H1 (cell line): Measurements from ENCODE around the gene NUSAP1. TPM values are rescaled to one million over a fixed set of nuclear protein-coding genes. Genes with fewer than 3 reads are reported as not detected.

Source experiments
- CTCF ChIA-PET: fragments of 300-600 bp; sonication (Branson Sonifier 250); formaldehyde crosslinking; loops from one replicate; lab custom pipeline; 2021; ENCODE audit not compliant: partially characterized antibody; lab: Charles Lee
- POLR2A ChIA-PET: fragments of 300-600 bp; sonication (Branson Sonifier 250); formaldehyde crosslinking; loops from one replicate; lab custom pipeline; 2021; ENCODE audit warnings: inconsistent platforms; ENCODE audit not compliant: partially characterized antibody; lab: Charles Lee
- DNase-seq, 2 experiments: peaks; one replicate each; pipeline versions ENCODE4 v3.0.0 to v3.0.0-alpha.2; 2010 to 2022; ENCODE audit warnings: low spot score in 2 of 2, low read depth in 1 of 2, mixed read lengths in 1 of 2
- FAIRE-seq: peaks from 2 replicates; lab custom pipeline; 2011; peaks lifted over from hg19 to GRCh38; lab: Jason Lieb, UNC
- H2AFZ ChIP-seq: 2 replicates; pipeline ENCODE4 v1.8.1; 2012; ENCODE audit warnings: low read length, inconsistent platforms
- H2AK5ac ChIP-seq: 2 replicates; pipeline ENCODE4 v1.6.1; 2013; ENCODE audit warnings: low read depth, low read length
- H2BK120ac ChIP-seq: replicated peaks from 2 replicates; pipeline ENCODE3; 2013; ENCODE audit warnings: low read depth, low read length, inconsistent platforms
- H2BK12ac ChIP-seq: 2 replicates; pipeline ENCODE4 v1.6.1; 2013; ENCODE audit warnings: low read depth, low read length
- H2BK15ac ChIP-seq: 2 replicates; pipeline ENCODE4 v1.6.1; 2013; ENCODE audit warnings: low read length
- H2BK20ac ChIP-seq: 2 replicates; pipeline ENCODE4 v1.6.1; 2013; ENCODE audit warnings: low read length
- H2BK5ac ChIP-seq: 2 replicates; pipeline ENCODE4 v1.6.1; 2013; ENCODE audit warnings: low read depth, low read length
- H3K14ac ChIP-seq: 2 replicates; pipeline ENCODE4 v1.6.1; 2013; ENCODE audit warnings: inconsistent platforms; ENCODE audit not compliant: insufficient read length
- H3K18ac ChIP-seq: 2 replicates; pipeline ENCODE4 v1.6.1; 2013; ENCODE audit warnings: low read length; ENCODE audit errors: extremely low read depth
- H3K23ac ChIP-seq: 2 replicates; pipeline ENCODE4 v1.6.1; 2013; ENCODE audit warnings: inconsistent platforms; ENCODE audit not compliant: insufficient read length
- H3K23me2 ChIP-seq: 2 replicates; pipeline ENCODE4 v1.6.1; 2013; ENCODE audit warnings: low read depth, low read length
- H3K27ac ChIP-seq: 2 replicates; pipeline ENCODE4 v1.6.1; 2011; ENCODE audit warnings: low read depth, low read length, inconsistent platforms
- H3K27me3 ChIP-seq, 4 experiments: replicated peaks in 1 of 4; 1 replicate in 1 of 4; 2 replicates in 3 of 4; pipeline versions ENCODE4 v1.6.1 to v1.8.1; 2011 to 2013; ENCODE audit warnings: low read length in 3 of 4, mild to moderate bottlenecking in 3 of 4, inconsistent platforms in 2 of 4, mixed read lengths in 2 of 4, moderate library complexity in 1 of 4; ENCODE audit not compliant: control insufficient read depth in 3 of 4, insufficient read depth in 3 of 4; ENCODE audit errors: extremely low read depth in 1 of 4
- H3K36me3 ChIP-seq, 4 experiments: 2 replicates each; pipeline versions ENCODE4 v1.6.1 to v1.8.1; 2011 to 2013; ENCODE audit warnings: mild to moderate bottlenecking in 4 of 4, low read length in 3 of 4, moderate library complexity in 2 of 4, control low read depth in 1 of 4, inconsistent platforms in 1 of 4; ENCODE audit not compliant: insufficient read depth in 4 of 4, control insufficient read depth in 2 of 4
- H3K4ac ChIP-seq: replicated peaks from 2 replicates; pipeline ENCODE3; 2013; ENCODE audit warnings: low read length, low read depth, mixed read lengths, inconsistent platforms; ENCODE audit not compliant: insufficient read length
- H3K4me1 ChIP-seq, 4 experiments: replicated peaks in 1 of 4; 1 replicate in 1 of 4; 2 replicates in 3 of 4; pipeline versions ENCODE4 v1.6.1 to v1.8.1; 2011 to 2013; ENCODE audit warnings: low read length in 3 of 4, inconsistent platforms in 2 of 4, mixed read lengths in 1 of 4; ENCODE audit not compliant: insufficient read depth in 4 of 4, control insufficient read depth in 3 of 4
- H3K4me2 ChIP-seq, 2 experiments: 2 replicates each; pipeline versions ENCODE4 v1.6.1 to v1.8.1; 2011 to 2013; ENCODE audit warnings: low read depth in 2 of 2, low read length in 2 of 2, control low read depth in 1 of 2, inconsistent platforms in 1 of 2, mild to moderate bottlenecking in 1 of 2; ENCODE audit not compliant: insufficient read depth in 1 of 2
- H3K4me3 ChIP-seq, 4 experiments: fragments of 200-600, 300-600 bp in 1 of 4; sonication (generic), shearing (Covaris generic), sonication (Bioruptor Twin) in 1 of 4; 2 replicates each; pipeline versions ENCODE4 v1.5.1 to v1.8.1; 2011 to 2016; ENCODE audit warnings: low read length in 4 of 4, low read depth in 3 of 4, control low read depth in 2 of 4, inconsistent platforms in 2 of 4, mild to moderate bottlenecking in 2 of 4, mixed read lengths in 1 of 4, moderate library complexity in 1 of 4; ENCODE audit not compliant: insufficient read depth in 2 of 4; ENCODE audit errors: extremely low read depth in 1 of 4
- H3K56ac ChIP-seq: replicated peaks from 2 replicates; pipeline ENCODE3; 2013; ENCODE audit warnings: low read depth, mild to moderate bottlenecking, mixed read lengths, low read length, inconsistent platforms; ENCODE audit not compliant: insufficient read length
- H3K79me1 ChIP-seq: 2 replicates; pipeline ENCODE4 v1.6.1; 2013; ENCODE audit warnings: low read depth, low read length, control low read depth
- H3K79me2 ChIP-seq, 2 experiments: 2 replicates each; pipeline versions ENCODE4 v1.6.1 to v1.8.1; 2012 to 2013; ENCODE audit warnings: low read length in 2 of 2, mild to moderate bottlenecking in 2 of 2, inconsistent platforms in 1 of 2; ENCODE audit not compliant: insufficient read depth in 2 of 2, control insufficient read depth in 1 of 2
- H3K9ac ChIP-seq, 4 experiments: replicated peaks in 1 of 4; 1 replicate in 1 of 4; 2 replicates in 3 of 4; pipeline versions ENCODE4 v1.6.1 to v1.8.1; 2011 to 2013; ENCODE audit warnings: low read depth in 3 of 4, low read length in 3 of 4, control low read depth in 2 of 4, mild to moderate bottlenecking in 2 of 4, moderate library complexity in 2 of 4, inconsistent platforms in 1 of 4; ENCODE audit errors: extremely low read depth in 1 of 4
- H3K9me3 ChIP-seq, 2 experiments: 2 replicates each; pipeline versions ENCODE4 v1.6.1 to v1.8.1; 2012 to 2013; ENCODE audit warnings: mild to moderate bottlenecking in 2 of 2, moderate library complexity in 2 of 2, control low read depth in 1 of 2, inconsistent platforms in 1 of 2, low read depth in 1 of 2, low read length in 1 of 2, mixed read lengths in 1 of 2; ENCODE audit not compliant: insufficient read depth in 2 of 2
- H4K20me1 ChIP-seq, 2 experiments: replicated peaks in 1 of 2; 2 replicates each; pipeline versions ENCODE3 to v1.8.1; 2011 to 2013; ENCODE audit warnings: inconsistent platforms in 2 of 2, low read length in 2 of 2, mild to moderate bottlenecking in 1 of 2; ENCODE audit not compliant: insufficient read depth in 2 of 2, control insufficient read depth in 1 of 2
- H4K5ac ChIP-seq: 2 replicates; pipeline ENCODE4 v1.6.1; 2013; ENCODE audit warnings: low read length, low read depth, mixed read lengths, inconsistent platforms; ENCODE audit not compliant: insufficient read length
- H4K8ac ChIP-seq: 2 replicates; pipeline ENCODE4 v1.8.0; 2013; ENCODE audit warnings: mild to moderate bottlenecking, moderate library complexity, low read length, inconsistent platforms; ENCODE audit not compliant: insufficient read depth; ENCODE audit errors: extremely low read depth
- H4K91ac ChIP-seq: replicated peaks from 2 replicates; pipeline ENCODE3; 2013; ENCODE audit warnings: low read length, mixed read lengths, inconsistent platforms; ENCODE audit not compliant: insufficient read length
- BCL11A ChIP-seq, 2 experiments: IDR thresholded peaks; one replicate each; pipeline ENCODE4 v1.6.1; 2011; ENCODE audit warnings: low read depth in 2 of 2, low read length in 2 of 2, mild to moderate bottlenecking in 2 of 2
- BRCA1 ChIP-seq: IDR thresholded peaks from 2 replicates; pipeline ENCODE4 v1.6.1; 2012; ENCODE audit warnings: low read depth, low read length, improper control_type of control experiment
- CTBP2 ChIP-seq: IDR thresholded peaks from 2 replicates; pipeline ENCODE4 v1.7.0; 2011; ENCODE audit warnings: borderline replicate concordance, mild to moderate bottlenecking, moderate library complexity, mixed read lengths, low read length; ENCODE audit not compliant: insufficient read depth, insufficient read length
- EGR1 ChIP-seq: IDR thresholded peaks from 2 replicates; pipeline ENCODE4 v1.6.1; 2011; ENCODE audit warnings: low read depth, low read length, borderline replicate concordance
- JUN ChIP-seq: IDR thresholded peaks from 2 replicates; pipeline ENCODE4 v1.6.1; 2011; ENCODE audit warnings: low read depth, mild to moderate bottlenecking, improper control_type of control experiment, low read length
- NRF1 ChIP-seq: IDR thresholded peaks from 2 replicates; pipeline ENCODE4 v1.6.1; 2011; ENCODE audit warnings: mild to moderate bottlenecking, low read depth, low read length, improper control_type of control experiment
- PHF8 ChIP-seq: fragments of 200-600 bp; sonication (generic); conservative IDR thresholded peaks from 2 replicates; pipeline ENCODE4 v1.7.1; 2012; ENCODE audit warnings: low read depth, mild to moderate bottlenecking, inconsistent platforms, low read length, moderate library complexity
- POLR2A ChIP-seq, 2 experiments: IDR thresholded peaks; 1 replicate in 1 of 2; 2 replicates in 1 of 2; pipeline ENCODE4 v1.6.1; 2011; ENCODE audit warnings: low read depth in 2 of 2, low read length in 2 of 2, mild to moderate bottlenecking in 2 of 2; ENCODE audit errors: control extremely low read depth in 1 of 2
- SAP30 ChIP-seq: fragments of 300-600 bp; sonication (generic); IDR thresholded peaks from 2 replicates; pipeline ENCODE4 v1.7.1; 2012; ENCODE audit warnings: low read length, moderate library complexity, mild to moderate bottlenecking, inconsistent platforms; ENCODE audit not compliant: insufficient read depth, insufficient replicate concordance
- SIRT6 ChIP-seq: IDR thresholded peaks from one replicate; pipeline ENCODE4 v1.7.1; 2012; ENCODE audit warnings: low read length, inconsistent platforms
- SIX5 ChIP-seq: IDR thresholded peaks from 2 replicates; pipeline ENCODE4 v1.6.1; 2011; ENCODE audit warnings: mild to moderate bottlenecking, low read depth, low read length
- SRF ChIP-seq: IDR thresholded peaks from 2 replicates; pipeline ENCODE4 v1.6.1; 2011; ENCODE audit warnings: mild to moderate bottlenecking, low read depth, low read length, moderate library complexity
- ZNF274 ChIP-seq: IDR thresholded peaks from 2 replicates; pipeline ENCODE4 v1.7.0; 2012; ENCODE audit warnings: low read length, borderline replicate concordance; ENCODE audit errors: extremely low read depth
- WGBS, 2 experiments: shearing (Covaris generic) in 1 of 2; methylation state at CpG; one replicate each; pipeline versions ENCODE4 v1.1.6 to v1.1.7; 2013 to 2015; ENCODE audit warnings: low lambda C conversion rate in 2 of 2, mixed read lengths in 2 of 2, inconsistent platforms in 1 of 2, low coverage in 1 of 2, missing lambda C conversion rate in 1 of 2; ENCODE audit not compliant: insufficient replicate concordance in 2 of 2, insufficient coverage in 1 of 2, insufficient read length in 1 of 2; ENCODE audit errors: extremely low coverage in 1 of 2, missing lambda C conversion rate in 1 of 2; 5-methylcytosine and 5-hydroxymethylcytosine counted together
- polyA plus RNA-seq, 7 experiments: library from polyadenylated mRNA; depleted of rRNA in 3 of 7; stranded (reverse) in 5 of 7; unstranded in 2 of 7; fragments of >200 nt in 5 of 7; fragments of 200-250 nt in 2 of 7; gene quantifications; 1 replicate in 5 of 7; 2 replicates in 1 of 7; 4 replicates in 1 of 7; pipeline versions ENCODE4 v1.2.1 to v1.2.3, GENCODE V29; 2011 to 2013; ENCODE audit warnings: missing spikeins in 2 of 7, mixed read lengths in 2 of 7
- total RNA-seq: library from RNA; stranded (reverse); fragmentation: NEBNext Ultra II Directional; extraction: Animal tissue kit (Norgen Biotek cat#: 25700); gene quantifications from 2 replicates; pipeline ENCODE4 v1.2.1, GENCODE V29; 2021
- TF ChIP-seq, protein P1 (sequence below): IDR thresholded peaks from 2 replicates; pipeline ENCODE4 v1.6.1; 2012; ENCODE audit warnings: low read length, inconsistent platforms

Gene NUSAP1
- total and polyA plus RNA-seq, 2 of the 8 experiments (the other 6 are each of a cell fraction or from before 2014, with no cell fraction given) = 60.8 to 144 TPM

GRCh38 chr15:41341519-41341918 is 8.8 kb downstream of the NUSAP1 start:
- Histone ChIP-seq H2AFZ (no peak overlapping the region), H2BK20ac (no peak overlapping the region), H3K56ac (no peak overlapping the region), H3K79me1 (peaks cover 14% of the 10 kb centered on the region), H2BK120ac (no peak overlapping the region), H4K8ac (no peak overlapping the region), H3K14ac (no peak overlapping the region), H4K5ac (no peak overlapping the region), H3K9ac (no peak overlapping the region; a peak in 1 of 7 replicates), H3K18ac (no peak overlapping the region), H3K9me3 (no peaks in the 10 kb centered on the region), H4K20me1 (peaks cover 8 to 10% of the 10 kb centered on the region in 2 experiments), H2BK15ac (no peak overlapping the region), H3K27me3 (no peaks in the 10 kb centered on the region), H3K4ac (no peak overlapping the region), H2BK5ac (no peak overlapping the region), H3K27ac (no peak overlapping the region), H3K4me2 (no peak overlapping the region), H2AK5ac (no peak overlapping the region), H3K36me3 (peaks cover 24 to 66% (median 49%) of the 10 kb centered on the region in 4 experiments), H3K23me2 (no peaks in the 10 kb centered on the region), H3K4me1 (no peaks in the 10 kb centered on the region), H4K91ac (no peak overlapping the region), H3K79me2 (peaks cover 9 to 52% of the 10 kb centered on the region in 2 experiments), H2BK12ac (no peak overlapping the region), H3K23ac (no peak overlapping the region), H3K4me3 (no peak overlapping the region)
- no peak for FAIRE-seq
- 85% methylated on average over 4 of the region's 4 CpGs; no CpG with 5 or more reads in 1 of the 2 experiments for WGBS, 2 experiments
- DNase-seq = no peak
- POLR2A ChIA-PET = interaction anchor here (0.7 kb wide), 1 partner anchor 9 kb away, joined by 3 read pairs; the partner anchor contains the start of gene OIP5
- TF ChIP-seq SIRT6 (no peak), BRCA1 (no peak), JUN (no peak), SRF (no peak), NRF1 (no peak), SIX5 (no peak), SAP30 (no peak), EGR1 (no peak), CTBP2 (no peak), ZNF274 (no peak), PHF8 (no peak), BCL11A (IDR thresholded peaks at IDR 0.05; ENCODE audit: low read depth in 2 of 2, low read length in 2 of 2) (no peak), POLR2A (IDR thresholded peaks at IDR 0.05; ENCODE audit: control extremely low read depth in 1 of 2, low read depth in 2 of 2, low read length in 2 of 2) (no peak)
- TF ChIP-seq, protein P1, sequence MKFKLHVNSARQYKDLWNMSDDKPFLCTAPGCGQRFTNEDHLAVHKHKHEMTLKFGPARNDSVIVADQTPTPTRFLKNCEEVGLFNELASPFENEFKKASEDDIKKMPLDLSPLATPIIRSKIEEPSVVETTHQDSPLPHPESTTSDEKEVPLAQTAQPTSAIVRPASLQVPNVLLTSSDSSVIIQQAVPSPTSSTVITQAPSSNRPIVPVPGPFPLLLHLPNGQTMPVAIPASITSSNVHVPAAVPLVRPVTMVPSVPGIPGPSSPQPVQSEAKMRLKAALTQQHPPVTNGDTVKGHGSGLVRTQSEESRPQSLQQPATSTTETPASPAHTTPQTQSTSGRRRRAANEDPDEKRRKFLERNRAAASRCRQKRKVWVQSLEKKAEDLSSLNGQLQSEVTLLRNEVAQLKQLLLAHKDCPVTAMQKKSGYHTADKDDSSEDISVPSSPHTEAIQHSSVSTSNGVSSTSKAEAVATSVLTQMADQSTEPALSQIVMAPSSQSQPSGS = no peak
- CTCF ChIA-PET = no interaction called here
